A673 (cell line): Measurements from ENCODE around the gene MYL2. TPM values are rescaled to one million over a fixed set of nuclear protein-coding genes. Genes with fewer than 3 reads are reported as not detected.

Source experiments
- BruUV-seq: library from RNA; stranded (reverse); fragments of 400-500 nt; replicated peaks from 2 replicates; lab custom pipeline; 2021; lab: Mats Ljungman, UMichigan
- CTCF ChIA-PET: fragments of 300-600 bp; sonication (Branson Sonifier 250); formaldehyde crosslinking; loops from one replicate; lab custom pipeline; 2022; ENCODE audit warnings: antibody characterized with exemption; lab: Charles Lee
- POLR2A ChIA-PET: fragments of 300-600 bp; sonication (Branson Sonifier 250); formaldehyde crosslinking; loops from one replicate; lab custom pipeline; 2022; ENCODE audit warnings: antibody characterized with exemption; ENCODE audit not compliant: low non-redundant PET; lab: Charles Lee
- DNase-seq: peaks from one replicate; pipeline ENCODE4 v3.0.0-alpha.2; 2015; ENCODE audit warnings: low spot score
- H3K27ac ChIP-seq: fragments of 200-600 bp; sonication (generic); 2 replicates; pipeline ENCODE4 v1.5.1; 2016; ENCODE audit warnings: mixed run types, low read depth, mild to moderate bottlenecking, mixed read lengths, antibody characterized with exemption, low read length; ENCODE audit not compliant: poor library complexity, severe bottlenecking
- H3K27me3 ChIP-seq: fragments of 200-600 bp; sonication (generic); replicated peaks from 2 replicates; pipeline ENCODE4 v1.6.1; 2017; ENCODE audit warnings: mixed run types, low read depth, mild to moderate bottlenecking, mixed read lengths, antibody characterized with exemption, low read length; ENCODE audit not compliant: insufficient read depth, poor library complexity
- H3K36me3 ChIP-seq: fragments of 200-600 bp; sonication (generic); 2 replicates; pipeline ENCODE4 v1.6.1; 2016; ENCODE audit warnings: mixed run types, mild to moderate bottlenecking, mixed read lengths, antibody characterized with exemption, low read length; ENCODE audit not compliant: insufficient read depth, poor library complexity, severe bottlenecking
- H3K4me1 ChIP-seq: fragments of 200-600 bp; sonication (generic); 2 replicates; pipeline ENCODE4 v1.6.1; 2017; ENCODE audit warnings: mixed run types, mild to moderate bottlenecking, mixed read lengths, antibody characterized with exemption, low read length; ENCODE audit not compliant: insufficient read depth, poor library complexity, severe bottlenecking
- H3K4me3 ChIP-seq: fragments of 200-600 bp; sonication (generic); 2 replicates; pipeline ENCODE4 v1.5.1; 2016; ENCODE audit warnings: low read depth, mixed run types, mild to moderate bottlenecking, mixed read lengths, low read length; ENCODE audit not compliant: poor library complexity, severe bottlenecking
- H3K9me3 ChIP-seq: fragments of 200-600 bp; sonication (generic); 2 replicates; pipeline ENCODE4 v1.6.1; 2016; ENCODE audit warnings: mixed run types, low read depth, mild to moderate bottlenecking, mixed read lengths, antibody characterized with exemption, low read length; ENCODE audit not compliant: poor library complexity, severe bottlenecking
- EZH2 ChIP-seq: fragments of 200-600 bp; sonication (generic); IDR thresholded peaks from 2 replicates; pipeline ENCODE4 v1.6.1; 2017; ENCODE audit warnings: borderline replicate concordance, low read depth, mild to moderate bottlenecking, mixed read lengths, antibody characterized with exemption, low read length; ENCODE audit not compliant: poor library complexity, severe bottlenecking
- intact Hi-C: fragments of 100-400 bp; cut with micrococcal nuclease; formaldehyde crosslinking; loops from one replicate; pipeline ENCODE4 v1.10.0; 2022; ENCODE audit not compliant: unreplicated experiment
- total RNA-seq: library from RNA; stranded (reverse); gene quantifications from 2 replicates; pipeline ENCODE4 v1.2.3, GENCODE V29; 2021
- TF ChIP-seq, protein P1 (sequence below): fragments of 300-800, 200-600 bp; sonication (generic); conservative IDR thresholded peaks from 2 replicates; pipeline ENCODE4 v1.5.1; 2017; ENCODE audit warnings: low read depth, mild to moderate bottlenecking, antibody characterized with exemption, low read length, moderate library complexity, mixed read lengths

Gene MYL2
- total RNA-seq, 1 experiment from 2014 or later, result not detected

DNA sequence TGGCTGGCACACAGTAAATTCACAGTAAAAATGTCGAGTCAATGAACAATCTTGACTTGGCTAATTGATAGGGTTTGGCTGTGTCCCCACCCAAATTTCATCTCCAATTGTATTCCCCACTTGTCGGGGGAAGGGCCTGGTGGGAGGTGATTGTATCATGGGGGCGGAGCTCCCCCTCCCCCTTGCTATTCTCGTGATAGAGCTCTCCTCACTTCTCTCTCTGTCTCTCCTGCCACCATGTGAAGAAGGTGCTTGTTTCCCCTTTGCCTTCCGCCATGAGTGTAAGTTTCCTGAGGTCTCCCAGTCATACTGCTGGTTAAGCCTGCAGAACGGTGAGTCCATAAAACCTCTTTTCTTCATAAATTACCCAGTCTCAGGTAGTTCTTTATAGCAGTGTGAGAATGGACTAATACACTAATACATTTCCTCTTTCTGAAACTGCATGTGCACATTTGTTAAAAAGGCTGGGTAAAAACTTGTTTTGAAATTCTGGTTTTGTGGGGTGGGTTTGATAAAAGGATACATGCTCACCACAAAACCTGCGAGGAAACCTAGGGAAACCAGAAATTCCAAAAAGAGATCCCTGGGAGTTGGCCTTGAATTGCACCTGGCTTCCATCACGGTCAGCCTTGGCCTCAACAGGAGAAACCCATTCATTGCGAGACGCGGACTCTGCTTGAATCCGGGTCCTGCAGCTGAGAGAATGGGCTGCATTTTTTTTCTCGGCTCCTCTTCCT is 16.2 kb upstream of the MYL2 start:
- Histone ChIP-seq H3K36me3 (no peaks in the 10 kb centered on the region), H3K4me1 (no peaks in the 10 kb centered on the region), H3K4me3 (no peak overlapping the region), H3K27ac (no peak overlapping the region), H3K9me3 (no peaks in the 10 kb centered on the region), H3K27me3 (no peaks in the 10 kb centered on the region)
- no peak for TF ChIP-seq EZH2
- TF ChIP-seq, protein P1, sequence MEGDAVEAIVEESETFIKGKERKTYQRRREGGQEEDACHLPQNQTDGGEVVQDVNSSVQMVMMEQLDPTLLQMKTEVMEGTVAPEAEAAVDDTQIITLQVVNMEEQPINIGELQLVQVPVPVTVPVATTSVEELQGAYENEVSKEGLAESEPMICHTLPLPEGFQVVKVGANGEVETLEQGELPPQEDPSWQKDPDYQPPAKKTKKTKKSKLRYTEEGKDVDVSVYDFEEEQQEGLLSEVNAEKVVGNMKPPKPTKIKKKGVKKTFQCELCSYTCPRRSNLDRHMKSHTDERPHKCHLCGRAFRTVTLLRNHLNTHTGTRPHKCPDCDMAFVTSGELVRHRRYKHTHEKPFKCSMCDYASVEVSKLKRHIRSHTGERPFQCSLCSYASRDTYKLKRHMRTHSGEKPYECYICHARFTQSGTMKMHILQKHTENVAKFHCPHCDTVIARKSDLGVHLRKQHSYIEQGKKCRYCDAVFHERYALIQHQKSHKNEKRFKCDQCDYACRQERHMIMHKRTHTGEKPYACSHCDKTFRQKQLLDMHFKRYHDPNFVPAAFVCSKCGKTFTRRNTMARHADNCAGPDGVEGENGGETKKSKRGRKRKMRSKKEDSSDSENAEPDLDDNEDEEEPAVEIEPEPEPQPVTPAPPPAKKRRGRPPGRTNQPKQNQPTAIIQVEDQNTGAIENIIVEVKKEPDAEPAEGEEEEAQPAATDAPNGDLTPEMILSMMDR, result no peak
- no peak for DNase-seq
- no TSS peak for BruUV-seq
- CTCF ChIA-PET, result interaction anchor here (1.6 kb wide), 1 partner anchor 362 kb away, joined by 6 read pairs; no protein-coding TSS in a partner anchor
- intact Hi-C loops, result loop anchor here (1.0 to 2.0 kb wide), 2 partner anchors 362 to 377 kb away; no protein-coding TSS in a partner anchor
- POLR2A ChIA-PET, result no interaction called here

DNA sequence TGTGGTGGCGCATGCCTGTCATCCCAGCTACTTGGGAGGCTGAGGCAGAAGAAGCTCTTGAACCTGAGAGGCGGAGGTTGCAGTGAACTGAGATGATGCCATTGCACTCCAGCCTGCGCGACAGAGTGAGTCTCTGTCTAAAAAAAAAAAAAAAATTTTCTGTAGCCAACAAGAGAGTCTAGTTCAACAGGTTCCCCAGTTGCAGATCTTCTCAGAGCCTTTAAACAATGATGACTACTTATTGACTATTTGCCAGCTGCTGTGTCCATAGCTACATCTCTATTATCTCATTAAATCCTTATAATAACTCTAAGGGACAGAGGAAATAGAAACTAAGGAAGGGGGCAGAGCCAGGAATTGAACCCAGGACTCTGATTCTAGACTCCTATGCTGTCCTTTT is 15.2 kb upstream of the MYL2 start:
- Histone ChIP-seq H3K4me3 (no peak overlapping the region), H3K36me3 (no peaks in the 10 kb centered on the region), H3K27ac (no peak overlapping the region), H3K27me3 (no peaks in the 10 kb centered on the region), H3K4me1 (no peaks in the 10 kb centered on the region), H3K9me3 (no peaks in the 10 kb centered on the region)
- ChIA-PET POLR2A (interaction anchor here (0.6 kb wide), 1 partner anchor 103 kb away, joined by 3 read pairs; no protein-coding TSS in a partner anchor), CTCF (no interaction called here)
- TF ChIP-seq EZH2, result no peak
- TF ChIP-seq, protein P1, result no peak
- no peak for DNase-seq
- intact Hi-C loops, result no loop called here
- no TSS peak for BruUV-seq

DNA sequence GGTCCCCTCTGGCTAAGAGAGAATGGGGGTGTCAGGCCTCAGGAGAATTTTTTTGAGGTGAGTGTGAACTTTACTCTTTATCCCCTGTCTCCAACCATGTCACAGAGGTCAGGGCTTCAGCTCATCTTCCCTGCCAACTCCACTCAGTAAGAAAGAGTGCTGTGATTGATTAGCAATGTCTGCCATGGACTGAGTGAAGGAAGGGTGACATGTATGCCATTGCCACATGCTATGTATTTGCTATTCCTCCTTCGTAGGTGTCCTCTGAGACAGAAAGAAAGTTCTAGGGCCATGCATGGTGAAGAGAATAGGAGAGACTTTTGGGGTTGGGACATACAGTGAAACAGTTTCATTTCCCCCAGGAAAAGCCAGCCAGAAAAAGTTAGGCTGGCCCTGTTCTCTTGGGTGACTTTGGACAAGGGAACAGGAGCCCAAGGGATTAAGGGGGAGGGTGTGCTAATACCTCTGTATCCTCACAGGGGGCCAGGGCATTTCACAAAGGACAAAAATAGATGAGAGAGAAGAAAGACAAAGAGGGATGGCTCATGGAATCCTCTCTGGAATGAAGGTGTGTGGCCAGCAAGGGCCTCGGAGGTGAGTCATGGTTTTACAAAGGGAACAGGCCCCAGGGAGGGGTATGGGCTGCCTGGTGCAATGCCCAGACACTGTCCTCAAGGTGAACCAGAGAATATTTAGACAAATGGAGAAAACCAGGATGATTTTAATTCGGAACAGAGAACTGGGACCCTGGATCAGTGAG is 13.9 kb upstream of the MYL2 start:
- Histone ChIP-seq H3K27ac (no peak overlapping the region), H3K4me3 (no peak overlapping the region), H3K9me3 (no peaks in the 10 kb centered on the region), H3K27me3 (no peaks in the 10 kb centered on the region), H3K4me1 (no peaks in the 10 kb centered on the region), H3K36me3 (no peaks in the 10 kb centered on the region)
- TF ChIP-seq, protein P1, result no peak
- TF ChIP-seq EZH2, result no peak
- no TSS peak for BruUV-seq
- intact Hi-C loops, result no loop called here
- ChIA-PET CTCF (no interaction called here), POLR2A (no interaction called here)
- DNase-seq, result no peak
